Activated naive CD4-positive, alpha-beta T cell treated with anti-CD3 and anti-CD28 coated beads, Interleukin-2, amount 50 U/mL, for 24 hours (primary cell): ENCODE results near the gene PRR15.
"Not testable (repeated sequence)": the region's sequence is repeated elsewhere in the genome, so short reads cannot be mapped to it uniquely, and the experiment has no call there.

ENCODE experiments used
- H3K27ac Mint-ChIP-seq: one replicate; pipeline ENCODE4 v1.8.0; 2021; ENCODE audit warnings: mild to moderate bottlenecking, mixed read lengths
- H3K27me3 Mint-ChIP-seq: one replicate; pipeline ENCODE4 v1.8.0; 2021; ENCODE audit warnings: mixed read lengths
- H3K36me3 Mint-ChIP-seq: one replicate; pipeline ENCODE4 v1.8.0; 2021; ENCODE audit warnings: mixed read lengths
- H3K4me1 Mint-ChIP-seq: one replicate; pipeline ENCODE4 v1.8.0; 2021; ENCODE audit warnings: mixed read lengths
- H3K4me3 Mint-ChIP-seq: one replicate; pipeline ENCODE4 v1.8.0; 2021; ENCODE audit warnings: mild to moderate bottlenecking, mixed read lengths
- H3K9me3 Mint-ChIP-seq: one replicate; pipeline ENCODE4 v1.8.0; 2021; ENCODE audit warnings: mixed read lengths

The PRR15 gene, protein sequence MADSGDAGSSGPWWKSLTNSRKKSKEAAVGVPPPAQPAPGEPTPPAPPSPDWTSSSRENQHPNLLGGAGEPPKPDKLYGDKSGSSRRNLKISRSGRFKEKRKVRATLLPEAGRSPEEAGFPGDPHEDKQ

DNA sequence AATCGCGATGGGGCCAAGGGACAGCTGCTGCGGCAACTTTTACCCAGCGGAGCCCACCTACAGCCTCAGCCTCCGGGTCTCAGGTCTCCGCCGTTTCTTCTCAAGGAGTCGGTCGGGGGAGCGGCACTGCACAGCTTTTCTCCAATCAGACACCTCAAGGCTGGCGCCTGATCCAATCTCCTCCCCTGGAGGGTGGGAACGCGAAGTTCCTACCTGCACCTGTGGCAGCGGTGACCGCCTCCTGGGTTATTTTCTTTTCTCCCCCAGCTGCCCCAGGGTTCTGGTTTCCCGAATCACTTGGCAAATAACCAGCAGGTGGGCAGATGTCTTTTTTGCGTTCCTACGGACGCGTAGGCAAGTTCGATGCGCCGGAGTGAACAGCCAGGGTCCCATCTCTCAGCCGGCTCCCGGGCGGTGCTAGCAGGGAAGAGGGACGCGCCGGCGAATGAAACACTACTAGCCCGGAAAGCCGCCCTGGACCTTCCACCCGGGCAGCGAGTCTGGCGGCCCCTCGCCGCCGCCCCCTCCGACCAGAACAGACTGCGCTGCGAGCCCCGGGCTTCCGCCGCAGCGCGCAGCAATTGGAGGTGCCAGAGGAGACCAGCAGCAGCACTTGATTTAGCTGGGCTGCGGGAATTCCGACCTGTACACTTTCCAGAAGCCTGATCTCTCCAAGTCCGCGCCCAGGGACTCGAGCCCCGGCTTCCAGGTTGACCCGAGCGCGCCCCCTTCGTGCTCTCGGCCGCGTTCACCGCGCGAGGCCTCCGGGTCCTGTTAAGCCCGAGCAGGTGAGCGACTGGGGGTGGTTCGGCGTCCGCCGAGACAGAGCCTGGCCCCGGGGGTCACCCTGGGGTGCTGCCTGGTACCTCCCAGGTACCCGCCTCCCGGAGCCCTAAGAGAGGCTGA is at the start of gene PRR15:
PRR15 (plus strand) TSS at position 246 of the 906 bp plus-strand sequence. CDS start 2,495 bp downstream, outside the sequence.
- Mint-ChIP-seq H3K27me3 (peaks cover 47% of the 10 kb centered on the region), H3K27ac (no peak within 1 kb of the TSS), H3K36me3 (peaks cover 2% of the 10 kb centered on the region), H3K4me3 (peak within 1 kb of the TSS; percentile 41), H3K4me1 (peaks cover 10% of the 10 kb centered on the region), H3K9me3 (no peaks in the 10 kb centered on the region)

DNA sequence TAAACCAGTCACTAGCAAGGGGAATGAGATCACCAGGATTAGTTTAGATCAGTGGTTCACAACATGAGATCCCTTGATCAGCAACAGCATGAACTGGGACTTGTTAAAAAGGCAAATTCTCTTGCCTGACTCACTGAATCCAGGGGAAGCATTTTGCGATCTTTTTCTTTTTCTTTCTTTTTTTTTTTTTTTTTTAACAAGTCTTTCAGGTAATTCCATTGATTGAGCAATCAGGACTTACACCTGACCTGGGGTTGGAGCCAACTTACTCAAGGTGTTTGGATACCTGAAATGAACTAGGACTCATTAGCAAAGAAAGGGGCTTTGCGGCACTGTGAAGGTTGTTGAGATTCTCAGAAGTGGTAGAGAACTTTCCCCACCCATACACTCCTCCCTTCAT is 47.1 kb upstream of the PRR15 start:
- Mint-ChIP-seq H3K9me3 (peaks cover 5% of the 10 kb centered on the region), H3K4me1 (no peaks in the 10 kb centered on the region), H3K4me3 (no peak overlapping the region), H3K36me3 (no peaks in the 10 kb centered on the region), H3K27ac (no peak overlapping the region), H3K27me3 (peaks cover 6% of the 10 kb centered on the region)

DNA sequence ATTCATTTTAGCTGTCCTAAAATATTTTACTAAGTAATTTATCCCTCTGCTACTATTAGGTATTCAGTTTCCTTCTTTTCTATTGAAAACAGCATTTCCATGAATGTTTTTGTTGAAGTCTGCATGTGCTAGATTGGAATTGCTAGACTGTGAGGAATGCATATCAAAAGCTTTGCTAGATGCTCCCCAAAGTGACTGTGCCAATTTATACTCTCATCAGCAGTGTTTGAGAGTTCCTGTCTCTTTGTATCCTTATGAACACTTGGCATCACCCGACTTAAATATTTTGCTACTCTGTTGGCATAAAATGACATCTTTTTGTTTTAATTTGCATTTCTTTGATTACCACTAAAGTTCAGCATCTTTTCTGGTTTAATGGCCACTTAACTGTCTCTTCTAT is 45.0 kb upstream of the PRR15 start:
- Mint-ChIP-seq H3K9me3 (peaks cover 5% of the 10 kb centered on the region), H3K27ac (no peak overlapping the region), H3K27me3 (peaks cover 8% of the 10 kb centered on the region), H3K4me3 (no peak overlapping the region), H3K36me3 (no peaks in the 10 kb centered on the region), H3K4me1 (no peaks in the 10 kb centered on the region)

DNA sequence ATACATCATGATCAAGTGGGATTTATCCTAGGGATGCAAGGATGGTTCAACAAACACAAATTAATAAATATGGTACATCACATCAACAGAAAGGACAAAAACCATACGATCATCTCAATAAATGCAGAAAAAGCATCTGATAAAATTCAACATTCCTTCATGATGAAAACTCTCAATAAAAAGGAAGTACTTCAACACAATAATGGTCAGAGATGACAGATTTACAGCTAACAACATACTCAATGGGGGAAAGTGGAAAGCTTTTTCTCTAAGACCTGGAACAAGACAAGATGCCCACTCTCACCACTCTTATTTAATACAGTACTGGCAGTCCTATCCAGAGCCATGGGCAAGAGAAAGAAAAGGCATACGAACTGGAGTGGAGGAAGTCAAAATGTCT is 39.9 kb upstream of the PRR15 start:
- H3K36me3 Mint-ChIP-seq, result no peaks in the 10 kb centered on the region
- H3K27ac Mint-ChIP-seq, result no peak overlapping the region
- no peaks in the 10 kb centered on the region for H3K4me1 Mint-ChIP-seq
- H3K27me3 Mint-ChIP-seq, result peaks cover 8% of the 10 kb centered on the region
- H3K4me3 Mint-ChIP-seq, result no peak overlapping the region
- H3K9me3 Mint-ChIP-seq, result peaks cover 9% of the 10 kb centered on the region

DNA sequence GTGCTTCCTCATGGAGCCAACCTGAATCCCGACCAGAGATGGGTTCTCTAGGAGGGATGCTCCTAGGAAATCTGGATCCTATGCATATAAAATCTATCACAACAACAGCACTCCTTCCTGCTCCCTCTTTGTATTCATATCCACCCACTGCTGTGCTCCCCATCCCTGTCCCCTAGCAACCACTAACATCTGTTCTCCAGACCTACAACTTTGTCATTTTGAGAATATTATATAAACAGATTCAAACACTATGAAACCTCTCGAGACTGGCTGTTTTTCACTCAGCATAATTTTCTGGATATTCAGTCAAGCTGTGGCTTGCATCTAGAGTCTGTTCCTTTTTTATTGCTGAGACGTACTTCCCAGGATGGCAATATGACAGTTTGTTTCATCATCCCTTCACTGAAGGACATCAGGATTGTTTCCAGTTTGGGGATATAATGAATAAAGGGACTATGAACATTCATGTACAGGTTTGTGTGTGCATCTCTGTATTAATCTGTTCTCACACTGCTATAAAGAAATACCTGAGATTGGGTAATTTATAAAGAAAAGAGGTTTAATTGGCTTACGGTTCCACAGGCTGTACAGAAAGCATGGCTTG is 36.0 kb upstream of the PRR15 start:
- Mint-ChIP-seq H3K27ac (no peak overlapping the region), H3K36me3 (no peaks in the 10 kb centered on the region), H3K9me3 (peaks cover 16% of the 10 kb centered on the region), H3K4me1 (no peaks in the 10 kb centered on the region), H3K4me3 (no peak overlapping the region), H3K27me3 (no peaks in the 10 kb centered on the region)

DNA sequence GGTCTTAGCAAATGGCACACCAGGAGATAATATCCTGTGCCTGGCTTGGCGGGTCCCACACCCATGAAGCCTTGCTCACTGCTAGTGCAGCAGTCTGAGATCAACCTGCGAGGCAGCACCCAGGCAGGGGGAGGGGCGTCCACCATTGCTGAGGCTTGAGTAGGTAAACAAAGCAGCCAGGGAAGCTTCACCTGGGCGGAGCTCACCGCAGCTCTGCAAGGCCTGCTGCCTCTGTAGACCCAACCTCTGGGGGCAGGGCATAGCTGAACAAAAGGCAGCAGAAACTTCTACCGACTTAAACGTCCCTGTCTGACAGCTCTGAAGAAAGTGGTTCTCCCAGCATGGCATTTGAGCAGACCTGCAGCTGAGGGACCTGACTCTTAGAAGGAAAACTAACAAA is 35.1 kb upstream of the PRR15 start:
- peaks cover 16% of the 10 kb centered on the region for H3K9me3 Mint-ChIP-seq
- H3K27ac Mint-ChIP-seq, H3K36me3 Mint-ChIP-seq, H3K27me3 Mint-ChIP-seq, H3K4me3 Mint-ChIP-seq, H3K4me1 Mint-ChIP-seq: not testable (repeated sequence)

DNA sequence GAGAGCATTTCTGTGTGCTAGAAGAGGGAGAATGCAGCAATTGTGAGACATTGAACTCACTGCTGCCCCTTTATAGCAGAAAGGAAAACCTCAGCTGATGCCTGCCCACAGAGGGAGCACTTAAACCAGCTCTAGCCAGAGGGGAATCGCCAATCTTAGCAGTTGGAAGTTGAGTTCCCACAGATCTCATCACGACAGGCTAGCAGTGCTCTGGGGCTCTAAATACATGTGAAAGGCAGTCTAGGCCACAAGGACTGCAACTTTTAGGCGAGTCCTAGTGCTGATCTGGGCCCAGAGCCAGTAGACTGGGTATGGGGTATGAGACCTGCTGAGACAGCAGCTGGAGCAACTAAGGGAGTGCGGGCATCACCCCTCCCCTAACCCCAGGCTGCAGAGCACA is 25.2 kb upstream of the PRR15 start:
- Mint-ChIP-seq H3K27me3 (peaks cover 10% of the 10 kb centered on the region), H3K4me1 (no peaks in the 10 kb centered on the region), H3K36me3 (no peaks in the 10 kb centered on the region), H3K27ac (no peak overlapping the region), H3K9me3 (no peaks in the 10 kb centered on the region), H3K4me3 (no peak overlapping the region)

DNA sequence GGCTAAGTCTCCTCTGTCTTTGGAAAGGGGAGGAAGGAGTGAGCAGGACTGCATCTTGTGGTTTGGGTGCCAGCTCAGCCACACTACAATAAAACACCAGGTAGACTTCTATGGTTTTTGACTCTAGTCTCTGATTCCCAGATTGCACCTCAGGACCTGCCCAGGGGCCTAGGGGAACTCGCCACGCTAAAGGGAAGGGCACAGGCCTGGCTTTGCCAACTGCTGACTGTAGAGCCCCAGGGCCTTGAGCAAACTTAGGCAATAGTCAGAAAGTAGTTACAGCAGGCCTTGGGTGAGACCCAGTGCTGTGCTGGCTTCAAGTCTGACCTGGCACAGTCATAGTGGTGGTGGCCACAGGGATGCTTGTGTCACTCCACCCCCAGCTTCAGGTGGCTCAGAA is 24.2 kb upstream of the PRR15 start:
- Mint-ChIP-seq H3K27me3 (peaks cover 10% of the 10 kb centered on the region), H3K36me3 (no peaks in the 10 kb centered on the region), H3K9me3 (no peaks in the 10 kb centered on the region), H3K27ac (no peak overlapping the region), H3K4me3 (no peak overlapping the region), H3K4me1 (no peaks in the 10 kb centered on the region)

DNA sequence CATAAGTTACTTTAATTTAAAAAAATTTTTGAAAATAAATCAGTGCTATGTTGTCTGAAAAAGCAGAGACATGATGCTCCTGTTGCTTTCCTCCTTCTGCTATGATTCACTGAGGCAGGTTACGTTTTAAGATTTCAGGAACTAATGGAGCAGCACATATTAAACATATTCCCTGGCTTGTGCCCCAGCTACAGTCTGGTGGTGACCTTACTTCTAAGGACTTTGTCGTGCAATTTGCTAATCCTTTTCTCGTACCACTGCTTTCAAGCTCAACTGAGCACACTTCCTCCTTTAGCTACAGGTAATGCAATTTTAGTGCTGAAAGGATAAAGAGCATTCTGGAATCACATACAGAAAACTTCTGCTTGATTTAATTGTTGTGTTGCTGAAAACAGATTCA is 16.2 kb upstream of the PRR15 start:
- Mint-ChIP-seq H3K27me3 (peaks cover 3% of the 10 kb centered on the region), H3K9me3 (peaks cover 4% of the 10 kb centered on the region), H3K4me1 (no peaks in the 10 kb centered on the region), H3K27ac (no peak overlapping the region), H3K4me3 (no peak overlapping the region), H3K36me3 (no peaks in the 10 kb centered on the region)

DNA sequence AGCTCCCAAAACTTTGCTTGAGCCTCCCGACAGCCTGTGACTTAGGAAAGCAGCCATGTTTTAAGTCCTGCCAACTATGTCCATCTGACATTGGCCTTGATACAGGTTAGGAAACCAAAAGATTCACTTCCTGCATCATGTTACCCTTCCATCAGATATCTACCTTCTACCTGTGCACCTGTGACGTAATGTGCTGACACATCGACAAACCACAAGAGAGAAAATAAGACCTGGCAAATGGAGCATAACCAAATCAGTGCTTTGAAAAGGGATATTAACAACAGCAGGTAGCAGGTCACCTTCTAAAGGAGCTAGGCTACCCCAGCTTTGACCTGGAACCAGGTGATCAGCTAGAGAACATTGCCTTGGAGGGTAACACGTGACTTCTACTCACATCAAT is 14.8 kb upstream of the PRR15 start:
- H3K4me1 Mint-ChIP-seq, result no peaks in the 10 kb centered on the region
- H3K27me3 Mint-ChIP-seq, result peaks cover 3% of the 10 kb centered on the region
- H3K27ac Mint-ChIP-seq, result no peak overlapping the region
- no peak overlapping the region for H3K4me3 Mint-ChIP-seq
- H3K36me3 Mint-ChIP-seq, result no peaks in the 10 kb centered on the region
- peaks cover 4% of the 10 kb centered on the region for H3K9me3 Mint-ChIP-seq

DNA sequence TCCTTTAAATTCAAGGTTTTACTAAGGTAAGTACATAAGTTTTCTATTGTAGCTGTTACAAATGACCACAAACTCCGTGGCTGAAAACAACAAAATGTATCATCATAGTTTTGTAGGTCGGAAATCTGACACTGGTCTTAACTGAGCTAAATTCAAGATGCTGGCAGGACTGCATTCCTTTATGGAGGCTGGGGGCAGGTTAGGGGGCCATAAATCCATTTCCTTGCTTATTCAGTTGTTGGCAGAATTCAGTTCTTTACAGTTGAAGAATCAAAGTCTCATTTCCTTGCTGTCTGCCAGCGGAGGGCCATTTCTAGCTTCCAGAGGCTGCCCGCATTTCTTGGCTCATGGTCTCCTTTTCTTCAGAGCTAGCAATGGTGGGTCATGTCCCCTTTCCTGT is 11.2 kb upstream of the PRR15 start:
- Mint-ChIP-seq H3K9me3 (no peaks in the 10 kb centered on the region), H3K4me3 (no peak overlapping the region), H3K27ac (no peak overlapping the region), H3K4me1 (no peaks in the 10 kb centered on the region), H3K27me3 (peaks cover 2% of the 10 kb centered on the region), H3K36me3 (no peaks in the 10 kb centered on the region)

DNA sequence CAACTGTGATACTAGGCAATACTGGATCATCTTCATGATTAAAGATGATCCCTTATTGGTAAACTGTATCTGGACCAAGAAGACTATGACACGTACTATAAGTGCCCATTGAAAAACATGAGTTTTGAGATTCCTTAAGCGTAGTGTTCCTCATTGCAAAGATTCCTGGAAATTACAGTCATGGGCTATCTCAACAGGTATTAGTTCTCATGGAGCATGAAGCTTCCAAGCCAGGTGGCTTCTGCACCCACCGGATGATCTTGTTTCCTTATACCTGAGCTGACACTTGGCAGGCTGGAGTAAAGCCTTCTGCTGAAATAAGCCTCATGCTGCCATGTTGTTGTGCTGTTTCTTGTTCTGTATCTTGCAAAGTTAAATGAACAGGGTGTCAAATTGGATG is 8.6 kb upstream of the PRR15 start:
- Mint-ChIP-seq H3K27me3 (peaks cover 13% of the 10 kb centered on the region), H3K27ac (no peak overlapping the region), H3K36me3 (no peaks in the 10 kb centered on the region), H3K4me3 (no peak overlapping the region), H3K4me1 (no peaks in the 10 kb centered on the region), H3K9me3 (no peaks in the 10 kb centered on the region)

DNA sequence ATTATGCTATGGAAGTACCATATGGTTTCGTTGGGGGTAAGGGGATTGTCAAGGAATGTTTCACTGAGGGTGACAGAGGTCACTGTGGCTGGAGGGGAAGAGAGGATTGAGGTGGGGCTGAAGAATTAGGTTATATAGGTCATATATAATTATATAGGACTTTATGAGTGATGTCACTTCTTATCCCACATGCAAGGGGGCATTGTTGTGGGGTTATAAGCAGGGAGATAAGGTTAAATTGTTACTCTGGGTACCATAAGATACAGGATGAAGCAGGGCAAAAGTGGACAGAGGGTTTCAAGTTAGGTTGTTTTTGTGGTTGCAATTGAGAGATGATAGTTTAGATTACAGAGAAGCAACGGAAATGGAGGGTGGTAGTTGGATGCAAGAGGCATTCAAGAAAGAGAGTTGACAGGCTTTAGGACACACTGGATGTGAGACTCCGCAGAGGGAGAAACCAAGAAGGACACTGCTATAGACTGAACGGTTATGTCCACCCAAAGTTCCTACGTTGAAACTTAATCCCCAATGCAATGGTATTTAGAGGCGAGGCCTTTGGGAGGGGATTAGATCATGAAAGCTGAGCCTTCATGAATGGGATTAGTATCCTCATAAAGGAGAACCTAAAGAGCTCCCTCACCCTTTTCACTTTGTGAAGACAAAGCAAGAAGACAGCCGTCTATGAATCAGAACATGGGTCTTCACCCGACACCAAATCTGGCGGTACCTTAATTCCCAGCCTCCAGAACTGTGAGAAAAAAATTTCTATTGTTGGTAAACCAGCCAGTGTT is 7.0 kb upstream of the PRR15 start:
- no peaks in the 10 kb centered on the region for H3K4me1 Mint-ChIP-seq
- H3K36me3 Mint-ChIP-seq, result no peaks in the 10 kb centered on the region
- H3K9me3 Mint-ChIP-seq, result no peaks in the 10 kb centered on the region
- peaks cover 23% of the 10 kb centered on the region for H3K27me3 Mint-ChIP-seq
- no peak overlapping the region for H3K4me3 Mint-ChIP-seq
- no peak overlapping the region for H3K27ac Mint-ChIP-seq

DNA sequence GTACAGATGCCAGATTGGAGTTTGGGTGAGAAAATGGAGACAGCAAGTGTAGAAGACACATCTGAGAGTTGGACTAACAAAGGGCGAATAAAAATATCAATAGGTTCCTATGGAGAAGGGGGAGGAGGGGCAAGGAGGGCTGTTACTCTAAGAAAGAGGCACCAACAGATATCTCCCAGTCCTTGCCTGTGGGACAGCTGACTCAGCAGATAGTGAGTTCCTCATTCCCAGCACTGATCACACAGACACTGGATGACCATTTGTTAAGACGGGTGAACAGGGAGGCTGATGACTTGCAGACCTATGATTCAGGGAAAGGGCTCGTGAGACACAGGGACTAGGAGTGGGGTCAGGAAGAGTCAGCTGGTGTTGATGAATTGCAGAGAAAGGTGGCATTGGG is 5.7 kb upstream of the PRR15 start:
- H3K36me3 Mint-ChIP-seq, result no peaks in the 10 kb centered on the region
- H3K4me1 Mint-ChIP-seq, result no peaks in the 10 kb centered on the region
- H3K9me3 Mint-ChIP-seq, result no peaks in the 10 kb centered on the region
- H3K4me3 Mint-ChIP-seq, result no peak overlapping the region
- no peak overlapping the region for H3K27ac Mint-ChIP-seq
- peaks cover 27% of the 10 kb centered on the region for H3K27me3 Mint-ChIP-seq

DNA sequence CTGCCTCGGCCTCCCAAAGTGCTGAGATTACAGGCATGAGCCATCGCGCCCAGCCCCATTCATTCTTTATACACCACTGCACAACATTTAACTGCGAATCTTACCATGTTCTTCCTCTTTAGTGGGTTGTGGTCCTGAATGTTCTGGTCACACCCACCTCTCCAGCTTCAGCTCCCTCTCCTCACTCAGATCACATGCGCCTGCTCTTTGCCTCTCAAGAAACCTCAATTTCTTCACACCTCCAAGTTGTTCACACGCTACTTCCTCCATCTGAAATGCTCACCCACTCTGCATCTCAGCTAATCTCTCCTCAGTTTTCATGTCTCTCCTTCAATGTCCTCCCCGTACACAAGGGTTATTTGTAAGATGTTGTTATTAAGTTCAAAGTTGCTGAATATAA is 2.4 kb upstream of the PRR15 start:
- H3K27me3 Mint-ChIP-seq, result peaks cover 41% of the 10 kb centered on the region
- H3K27ac Mint-ChIP-seq, result no peak overlapping the region
- H3K9me3 Mint-ChIP-seq, result no peaks in the 10 kb centered on the region
- H3K4me1 Mint-ChIP-seq, result peaks cover 10% of the 10 kb centered on the region
- H3K4me3 Mint-ChIP-seq, result no peak overlapping the region
- peaks cover 2% of the 10 kb centered on the region for H3K36me3 Mint-ChIP-seq

DNA sequence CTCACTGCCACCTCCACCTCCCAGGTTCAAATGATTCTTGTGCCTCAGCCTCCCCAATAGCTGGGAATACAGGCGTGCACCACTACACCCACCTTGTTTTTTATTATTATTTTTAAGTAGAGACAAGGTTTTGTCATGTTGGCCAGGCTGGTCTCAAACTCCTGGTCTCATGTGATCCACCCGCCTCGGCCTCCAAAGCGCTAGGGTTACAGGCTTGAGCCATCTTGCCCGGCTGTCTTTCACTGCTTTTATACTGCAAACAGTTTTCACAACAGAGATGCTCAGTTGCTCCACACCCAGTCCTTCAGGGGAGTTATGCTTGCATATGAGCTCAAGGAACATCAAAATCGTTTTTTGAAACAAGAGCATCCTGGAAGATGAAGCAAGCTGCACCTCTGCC is 1.3 kb upstream of the PRR15 start:
- peaks cover 2% of the 10 kb centered on the region for H3K36me3 Mint-ChIP-seq
- no peak overlapping the region for H3K27ac Mint-ChIP-seq
- no peaks in the 10 kb centered on the region for H3K9me3 Mint-ChIP-seq
- peaks cover 10% of the 10 kb centered on the region for H3K4me1 Mint-ChIP-seq
- no peak overlapping the region for H3K4me3 Mint-ChIP-seq
- H3K27me3 Mint-ChIP-seq, result peaks cover 50% of the 10 kb centered on the region
